ENCODE results near the gene RNASE9. TPM values are rescaled to one million over a fixed set of nuclear protein-coding genes. Genes with fewer than 3 reads are reported as not detected.
"Not testable (repeated sequence)": the region's sequence is repeated elsewhere in the genome, so short reads cannot be mapped to it uniquely, and the experiment has no call there.

Gene RNASE9
- total RNA-seq, 1 experiment from 2014 or later: not detected

DNA sequence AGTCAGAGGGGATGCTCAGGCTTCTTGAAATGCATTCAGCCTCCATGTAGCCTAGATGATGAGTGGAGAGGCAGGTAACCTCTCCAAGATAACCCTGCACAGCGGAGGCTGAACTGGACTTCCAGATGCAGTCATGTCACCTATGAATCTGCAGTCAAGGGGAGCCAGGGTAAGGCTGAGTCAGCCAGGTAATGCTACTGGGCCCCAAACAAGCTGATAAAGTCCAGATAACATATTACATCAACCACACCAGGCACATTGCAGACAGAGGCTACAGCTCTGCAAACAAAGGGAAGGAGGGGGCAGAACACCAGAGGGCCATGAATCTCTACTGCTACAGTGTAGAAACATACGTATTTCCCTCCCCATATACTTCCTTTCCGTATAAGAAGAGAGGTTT is 14.0 kb downstream of the RNASE9 start:
- in situ Hi-C loops (cut with HindIII; ENCODE audit: low pct_unique_long_range_greater_than_20kb, low sequenced_read_pairs): no loop called here
- no peak for DNase-seq (ENCODE audit: low read depth)

DNA sequence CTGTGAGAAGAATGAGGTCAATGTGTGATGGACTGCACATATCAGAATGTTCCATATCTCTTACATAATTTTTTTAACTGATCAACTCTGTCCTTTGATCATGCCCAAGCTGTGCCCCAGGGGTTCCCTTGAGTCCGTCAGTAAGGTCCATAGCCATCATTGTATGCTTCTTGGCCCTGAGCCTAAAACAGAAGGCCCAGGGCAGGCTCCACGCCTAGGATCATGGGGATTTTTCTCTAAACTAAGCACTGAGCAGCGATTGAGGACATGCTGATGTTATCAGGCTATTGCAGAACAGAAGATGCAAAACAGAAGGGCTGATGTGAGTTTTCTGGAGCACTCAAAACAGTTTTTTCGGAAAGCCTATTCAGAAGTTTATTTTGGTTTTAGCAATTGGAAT is 20.9 kb downstream of the RNASE9 start:
- no peak for DNase-seq (ENCODE audit: low read depth)
- in situ Hi-C loops (cut with HindIII; ENCODE audit: low pct_unique_long_range_greater_than_20kb, low sequenced_read_pairs): no loop called here

DNA sequence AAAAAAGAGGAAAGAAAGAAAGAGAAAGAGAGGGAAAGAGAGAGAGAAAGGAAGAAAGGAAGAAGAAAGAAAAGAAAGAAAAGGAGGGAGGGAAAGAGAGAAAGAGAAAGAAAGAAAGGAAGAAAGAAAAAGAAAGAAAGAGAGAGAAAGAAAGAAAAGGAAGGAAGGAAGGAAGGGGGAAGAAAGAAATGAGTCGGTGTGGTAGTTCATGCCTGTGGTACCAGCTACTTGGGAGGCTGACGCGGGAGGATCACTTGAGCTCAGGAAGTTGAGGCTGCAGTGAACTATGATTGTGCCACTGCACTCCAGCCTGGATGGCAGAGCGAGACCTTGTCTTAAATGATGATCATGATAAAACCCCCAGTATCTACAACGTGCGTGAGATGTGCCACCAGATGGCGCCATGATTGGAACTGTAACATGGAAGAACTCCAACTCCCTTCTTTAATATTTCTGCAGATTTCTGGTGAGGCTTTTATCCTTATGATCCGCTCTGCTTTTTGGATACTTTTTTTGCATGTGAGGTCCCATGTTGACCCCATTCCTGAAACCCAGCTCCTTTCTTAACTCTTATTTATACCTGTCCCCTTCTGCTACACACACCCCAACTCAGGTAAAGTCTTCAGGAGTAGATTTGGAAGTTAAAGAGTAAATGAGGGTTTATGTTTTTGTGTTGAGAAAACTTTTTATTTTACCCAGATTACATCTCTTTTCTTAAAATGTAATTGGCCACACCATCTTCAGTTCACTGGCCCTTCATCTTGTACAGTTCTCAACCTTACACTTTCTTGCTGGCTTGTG is 29.9 kb downstream of the RNASE9 start:
- peak; percentile 48 for DNase-seq (ENCODE audit: low read depth)
- in situ Hi-C loops (cut with HindIII; ENCODE audit: low pct_unique_long_range_greater_than_20kb, low sequenced_read_pairs): no loop called here

DNA sequence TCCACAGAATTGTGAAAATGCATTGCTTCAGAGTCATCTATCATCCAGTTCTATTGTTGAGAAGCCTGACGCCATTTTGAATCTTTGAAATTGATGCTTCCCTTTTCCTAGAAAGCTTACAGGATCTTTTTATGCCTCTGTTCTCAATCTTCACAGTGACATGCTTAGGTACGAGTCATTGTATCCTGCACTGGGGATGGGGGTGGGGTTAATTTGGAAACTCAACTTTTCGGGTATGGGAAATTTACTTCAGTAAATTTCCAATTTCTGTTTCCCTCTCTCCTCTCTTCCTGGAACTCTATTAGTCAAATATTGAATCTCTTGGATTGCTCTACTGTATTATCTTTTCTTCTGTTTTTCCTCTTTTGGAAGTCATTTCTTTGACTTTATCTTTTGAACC is 31.0 kb downstream of the RNASE9 start:
- in situ Hi-C loops (cut with HindIII; ENCODE audit: low pct_unique_long_range_greater_than_20kb, low sequenced_read_pairs): no loop called here
- DNase-seq (ENCODE audit: low read depth): no peak

DNA sequence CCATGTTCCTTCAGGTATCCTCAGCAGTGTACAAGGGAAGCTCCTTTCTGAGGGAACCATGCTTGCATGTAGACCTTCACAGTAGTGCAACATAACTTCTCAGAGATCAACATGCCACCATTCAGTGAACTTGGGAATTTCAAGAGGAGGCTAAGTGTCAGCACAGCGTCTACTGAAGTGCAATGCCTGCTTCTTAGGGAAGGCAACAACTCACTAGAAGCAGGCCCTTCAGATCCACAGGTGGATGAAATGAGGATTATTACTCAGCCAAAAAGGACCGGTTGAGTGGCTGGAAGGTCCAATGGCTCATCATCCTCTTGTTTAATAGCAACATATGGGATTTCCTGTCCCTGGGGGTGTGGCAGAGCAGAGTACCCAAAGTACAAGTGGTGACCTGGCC is 36.8 kb downstream of the RNASE9 start:
- no peak for DNase-seq (ENCODE audit: low read depth)
- in situ Hi-C loops (cut with HindIII; ENCODE audit: low pct_unique_long_range_greater_than_20kb, low sequenced_read_pairs): no loop called here

DNA sequence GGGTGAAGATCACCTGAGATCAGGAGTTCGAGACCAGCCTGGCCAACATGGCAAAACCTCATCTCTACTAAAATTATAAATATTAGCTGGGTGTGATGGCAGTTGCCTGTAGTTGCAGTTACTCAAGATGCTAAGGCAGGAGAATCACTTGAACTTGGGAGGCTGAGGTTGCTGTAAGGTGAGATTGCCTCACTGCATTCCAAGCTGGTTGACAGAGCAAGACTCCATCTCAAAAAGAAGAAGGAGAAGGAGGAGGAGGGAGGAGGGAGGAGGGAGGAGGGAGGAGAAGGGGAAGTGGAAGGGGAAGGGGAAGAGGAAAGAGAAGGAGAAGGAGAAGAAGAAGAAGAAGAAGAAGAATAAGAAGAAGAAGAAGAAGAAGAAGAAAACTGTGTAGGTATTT is 38.5 kb downstream of the RNASE9 start:
- in situ Hi-C loops (cut with HindIII; ENCODE audit: low pct_unique_long_range_greater_than_20kb, low sequenced_read_pairs): no loop called here

DNA sequence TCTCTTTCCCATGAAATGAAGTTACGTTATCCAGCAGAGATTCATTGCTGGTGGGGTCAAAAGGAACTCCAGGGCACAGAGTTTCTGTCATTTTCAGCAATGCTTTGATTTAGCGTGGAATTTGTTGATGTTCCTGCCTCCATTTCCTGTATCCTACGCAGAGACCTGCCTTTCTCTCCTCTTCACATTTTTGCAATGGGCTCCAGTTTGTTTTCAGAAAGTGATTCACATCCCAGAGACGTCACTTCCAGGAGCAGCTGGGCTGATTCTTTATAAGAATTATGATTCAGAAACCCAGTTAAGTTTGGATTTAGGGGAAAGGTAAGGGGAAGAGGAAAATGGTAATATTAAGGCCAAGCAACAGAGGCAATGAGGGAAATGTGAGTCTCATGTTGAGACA is 43.9 kb downstream of the RNASE9 start:
- in situ Hi-C loops (cut with HindIII; ENCODE audit: low pct_unique_long_range_greater_than_20kb, low sequenced_read_pairs): no loop called here
- DNase-seq (ENCODE audit: low read depth): no peak

More for the DNA sequence above, 38.5 kb downstream of the RNASE9 start:
- DNase-seq (ENCODE audit: low read depth): no peak

DNA sequence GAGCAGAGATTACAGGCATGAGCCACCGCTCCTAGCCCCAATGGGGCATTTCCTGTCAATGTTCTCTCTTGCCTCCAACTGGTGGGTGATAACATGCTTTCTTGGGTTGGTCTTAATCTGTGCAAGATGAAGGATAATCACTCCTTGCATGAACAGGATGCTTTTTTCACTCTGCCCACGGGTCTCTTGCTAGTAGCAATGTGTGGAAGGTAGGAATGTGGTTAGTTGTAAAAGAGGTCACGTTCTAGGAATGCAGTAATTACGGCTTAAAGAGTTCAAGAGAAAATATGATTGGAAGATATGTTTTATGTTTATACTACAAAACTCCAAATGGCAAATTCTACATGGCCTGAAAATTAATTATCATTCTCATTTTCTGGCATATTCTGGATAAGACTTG is 45.0 kb downstream of the RNASE9 start:
- in situ Hi-C loops (cut with HindIII; ENCODE audit: low pct_unique_long_range_greater_than_20kb, low sequenced_read_pairs): no loop called here
- no peak for DNase-seq (ENCODE audit: low read depth)

DNA sequence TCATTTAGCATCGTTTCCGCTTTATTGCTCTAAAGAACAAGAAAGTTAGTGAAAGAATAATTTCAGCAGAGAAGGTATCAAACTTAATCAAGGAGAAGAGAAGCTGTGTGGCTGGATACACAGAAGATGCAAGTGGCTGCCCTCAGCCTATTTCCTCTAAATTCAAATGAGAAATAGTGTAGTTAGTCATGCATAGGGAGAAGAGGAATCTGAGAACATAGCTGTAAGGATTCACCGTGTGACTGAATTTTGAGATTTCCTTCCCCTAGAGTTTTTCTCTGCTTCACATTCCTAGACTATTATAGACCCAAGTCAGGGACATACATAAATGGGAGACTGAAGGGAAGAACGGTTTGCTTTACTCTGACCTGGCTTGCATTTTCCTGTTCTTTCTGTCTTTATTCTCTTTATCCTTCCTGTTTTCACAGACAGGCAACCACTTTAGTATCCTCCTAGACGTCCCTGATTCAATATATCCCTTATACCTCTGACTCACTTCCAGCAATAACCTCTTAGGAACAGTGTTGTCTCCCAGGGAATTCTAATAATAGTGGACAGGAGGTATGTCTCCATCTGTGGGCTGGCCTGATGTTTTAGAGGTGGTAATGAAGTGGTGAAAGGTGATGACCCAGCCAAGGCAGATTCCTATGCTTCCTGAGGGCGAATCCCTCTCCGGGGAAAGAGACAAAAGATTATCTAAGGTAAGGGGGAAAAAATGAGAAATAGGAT is 48.5 kb downstream of the RNASE9 start:
- in situ Hi-C loops (cut with HindIII; ENCODE audit: low pct_unique_long_range_greater_than_20kb, low sequenced_read_pairs): no loop called here
- DNase-seq (ENCODE audit: low read depth): no peak

DNA sequence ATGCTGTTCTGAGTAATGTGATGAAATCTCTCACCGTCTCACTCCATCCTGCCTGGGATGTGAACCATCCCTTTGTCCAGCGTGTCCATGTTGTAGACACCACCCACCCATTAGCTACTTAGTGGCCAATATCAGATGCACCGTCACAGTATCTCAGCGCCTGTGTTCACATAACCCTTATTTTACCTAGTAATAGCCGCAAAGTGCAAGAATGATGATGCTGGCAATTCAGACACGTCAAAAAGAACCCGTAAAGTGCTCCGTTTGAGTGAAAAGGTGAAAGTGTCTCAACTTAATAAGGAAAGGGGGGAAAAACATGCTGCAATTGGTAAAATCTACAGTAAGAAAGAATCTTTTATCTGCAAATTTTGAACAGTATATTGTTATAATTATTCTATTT is 52.5 kb downstream of the RNASE9 start:
- in situ Hi-C loops (cut with HindIII; ENCODE audit: low pct_unique_long_range_greater_than_20kb, low sequenced_read_pairs): no loop called here
- DNase-seq (ENCODE audit: low read depth): no peak

DNA sequence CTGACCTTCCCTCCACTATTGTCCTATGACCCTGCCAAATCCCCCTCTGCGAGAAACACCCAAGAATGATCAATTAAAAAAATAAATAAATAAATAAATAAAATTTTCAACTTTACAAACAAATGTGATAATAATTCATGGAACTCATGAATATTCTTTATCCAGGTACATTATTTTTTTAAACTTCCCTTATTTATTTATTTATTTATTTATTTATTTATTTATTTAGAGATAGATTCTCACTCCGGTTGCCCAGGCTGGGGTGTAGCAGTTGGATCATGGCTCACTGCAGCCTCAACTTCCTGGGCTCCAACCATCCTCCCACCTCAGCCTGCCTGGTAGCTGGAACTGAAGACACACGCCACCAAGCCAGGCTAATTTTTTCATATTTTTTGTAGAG is 53.3 kb downstream of the RNASE9 start:
- DNase-seq (ENCODE audit: low read depth); in situ Hi-C loops (cut with HindIII; ENCODE audit: low pct_unique_long_range_greater_than_20kb, low sequenced_read_pairs): not testable (repeated sequence)

DNA sequence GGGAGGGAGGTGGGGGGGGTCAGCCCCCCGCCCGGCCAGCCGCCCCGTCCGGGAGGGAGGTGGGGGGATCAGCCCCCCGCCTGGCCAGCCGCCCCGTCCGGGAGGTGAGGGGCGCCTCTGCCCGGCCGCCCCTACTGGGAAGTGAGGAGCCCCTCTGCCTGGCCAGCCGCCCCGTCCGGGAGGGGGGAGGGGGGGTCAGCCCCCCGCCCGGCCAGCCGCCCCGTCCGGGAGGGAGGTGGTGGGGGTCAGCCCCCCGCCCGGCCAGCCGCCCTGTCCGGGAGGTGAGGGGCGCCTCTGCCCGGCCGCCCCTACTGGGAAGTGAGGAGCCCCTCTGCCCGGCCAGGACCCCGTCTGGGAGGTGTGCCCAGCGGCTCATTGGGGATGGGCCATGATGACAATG is 54.1 kb downstream of the RNASE9 start:
- DNase-seq (ENCODE audit: low read depth); in situ Hi-C loops (cut with HindIII; ENCODE audit: low pct_unique_long_range_greater_than_20kb, low sequenced_read_pairs): not testable (repeated sequence)

DNA sequence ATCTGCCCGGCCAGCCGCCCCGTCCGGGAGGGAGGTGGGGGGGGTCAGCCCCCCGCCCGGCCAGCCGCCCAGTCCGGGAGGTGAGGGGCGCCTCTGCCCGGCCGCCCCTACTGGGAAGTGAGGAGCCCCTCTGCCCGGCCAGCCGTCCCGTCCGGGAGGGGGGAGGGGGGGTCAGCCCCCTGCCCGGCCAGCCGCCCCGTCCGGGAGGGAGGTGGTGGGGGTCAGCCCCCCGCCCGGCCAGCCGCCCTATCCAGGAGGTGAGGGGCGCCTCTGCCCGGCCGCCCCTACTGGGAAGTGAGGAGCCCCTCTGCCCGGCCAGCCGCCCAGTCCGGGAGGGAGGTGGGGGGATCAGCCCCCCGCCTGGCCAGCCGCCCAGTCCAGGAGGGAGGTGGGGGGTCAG is 54.6 kb downstream of the RNASE9 start:
- DNase-seq (ENCODE audit: low read depth); in situ Hi-C loops (cut with HindIII; ENCODE audit: low pct_unique_long_range_greater_than_20kb, low sequenced_read_pairs): not testable (repeated sequence)

Other genes with a start within 250 kb of the RNASE9 start
- gene CCNB1IP1, start 227.8 kb downstream of the RNASE9 start, total RNA-seq (2014; rRNA removed; shearing (Covaris generic); ENCODE audit: low replicate concordance): 58.6 and 79.1 TPM in 2 replicates
- gene PARP2, start 217.4 kb downstream of the RNASE9 start, total RNA-seq (2014; rRNA removed; shearing (Covaris generic); ENCODE audit: low replicate concordance): 6.0 and 13.7 TPM in 2 replicates
- gene TEP1, start 147.5 kb downstream of the RNASE9 start, total RNA-seq (2014; rRNA removed; shearing (Covaris generic); ENCODE audit: low replicate concordance): 3.7 and 13.5 TPM in 2 replicates
- gene KLHL33, start 124.9 kb downstream of the RNASE9 start, total RNA-seq (2014; rRNA removed; shearing (Covaris generic); ENCODE audit: low replicate concordance): not detected in 2 replicates
- 53.3 and 53.9 TPM in 2 replicates for gene OSGEP, start 106.2 kb downstream of the RNASE9 start, total RNA-seq (2014; rRNA removed; shearing (Covaris generic); ENCODE audit: low replicate concordance)
- gene APEX1, start 105.8 kb downstream of the RNASE9 start, total RNA-seq (2014; rRNA removed; shearing (Covaris generic); ENCODE audit: low replicate concordance): 171 and 222 TPM in 2 replicates
- 36.1 and 46.9 TPM in 2 replicates for gene PIP4P1, start 99.6 kb downstream of the RNASE9 start, total RNA-seq (2014; rRNA removed; shearing (Covaris generic); ENCODE audit: low replicate concordance)
- gene PNP, start 91.6 kb downstream of the RNASE9 start, total RNA-seq (2014; rRNA removed; shearing (Covaris generic); ENCODE audit: low replicate concordance): 35.2 and 79.3 TPM in 2 replicates
- gene RNASE10, start 55.5 kb downstream of the RNASE9 start, total RNA-seq (2014; rRNA removed; shearing (Covaris generic); ENCODE audit: low replicate concordance): not detected in 2 replicates
- gene RNASE11, start 27.0 kb upstream of the RNASE9 start, total RNA-seq (2014; rRNA removed; shearing (Covaris generic); ENCODE audit: low replicate concordance): not detected in 2 replicates
- gene RNASE12, start 30.3 kb upstream of the RNASE9 start, total RNA-seq (2014; rRNA removed; shearing (Covaris generic); ENCODE audit: low replicate concordance): not detected in 2 replicates
- not detected in 2 replicates for gene OR6S1, start 80.6 kb upstream of the RNASE9 start, total RNA-seq (2014; rRNA removed; shearing (Covaris generic); ENCODE audit: low replicate concordance)
- gene RNASE4, start 123.5 kb upstream of the RNASE9 start, total RNA-seq (2014; rRNA removed; shearing (Covaris generic); ENCODE audit: low replicate concordance): 18.5 and 21.6 TPM in 2 replicates
- gene ANG, start 127.7 kb upstream of the RNASE9 start, total RNA-seq (2014; rRNA removed; shearing (Covaris generic); ENCODE audit: low replicate concordance): 2.0 and 3.4 TPM in 2 replicates
- not detected in 2 replicates for gene EDDM3A, start 184.8 kb upstream of the RNASE9 start, total RNA-seq (2014; rRNA removed; shearing (Covaris generic); ENCODE audit: low replicate concordance)
- gene EDDM3B, start 207.4 kb upstream of the RNASE9 start, total RNA-seq (2014; rRNA removed; shearing (Covaris generic); ENCODE audit: low replicate concordance): not detected in 2 replicates
- not detected in 2 replicates for gene RNASE6, start 220.2 kb upstream of the RNASE9 start, total RNA-seq (2014; rRNA removed; shearing (Covaris generic); ENCODE audit: low replicate concordance)
- gene RNASE1, start 241.8 kb upstream of the RNASE9 start, total RNA-seq (2014; rRNA removed; shearing (Covaris generic); ENCODE audit: low replicate concordance): not detected in 2 replicates

Measured in Caki2 (cell line).